ENCODE measurements around the gene SORL1. TPM values are rescaled to one million over a fixed set of nuclear protein-coding genes. Genes with fewer than 3 reads are reported as not detected.

Gene SORL1
- total and polyA plus RNA-seq, 2 of the 8 experiments (the other 6 are each of a cell fraction or from before 2014, with no cell fraction given), result 38.1 to 65.5 TPM

DNA sequence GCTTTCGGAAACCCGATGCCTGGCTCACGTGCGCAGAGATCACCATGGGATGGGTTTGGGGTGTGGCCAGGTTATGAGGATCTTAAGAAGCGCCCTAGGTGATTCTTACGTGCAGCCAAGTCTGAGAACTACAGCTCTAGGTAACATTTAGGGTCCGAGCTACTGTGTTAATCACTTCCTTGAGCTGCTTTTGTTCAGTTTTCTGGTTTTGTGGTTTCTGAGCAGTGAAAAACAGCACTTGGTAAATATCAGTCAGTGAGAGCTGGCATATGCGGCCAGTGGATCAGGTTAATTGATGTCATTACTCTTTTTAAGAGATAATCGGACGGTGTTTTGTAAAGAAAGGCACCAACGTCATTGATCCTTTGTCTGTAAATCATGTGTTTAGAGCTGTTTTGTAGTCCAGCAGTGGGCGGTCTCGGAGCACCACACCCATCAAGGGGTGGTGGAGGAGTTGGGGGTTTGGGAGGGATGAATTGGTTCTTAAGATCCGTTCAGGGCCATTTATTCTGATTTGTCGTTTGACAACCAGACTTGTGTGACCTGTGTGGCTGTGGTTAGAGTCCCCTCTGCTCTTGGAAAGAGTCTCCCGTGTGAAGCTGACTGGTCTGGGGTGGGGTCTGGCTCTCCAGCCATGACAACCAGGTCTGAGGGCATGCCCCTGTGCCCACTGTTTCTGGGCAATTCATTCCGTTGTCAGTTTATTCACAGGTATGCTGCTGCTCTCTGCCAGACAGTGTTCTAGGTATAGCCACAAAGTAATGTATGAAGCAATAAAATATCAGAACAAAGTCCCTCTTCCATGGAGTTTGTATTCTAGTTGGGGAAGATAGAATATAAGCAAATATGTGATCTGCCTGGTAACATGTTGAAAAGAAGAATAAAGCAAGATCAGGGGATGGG, 62.6 kb downstream of the SORL1 start:
- Histone ChIP-seq H3K18ac (ENCODE audit: extremely low read depth, low read length) (no peak overlapping the region), H3K79me2 (ENCODE audit: control insufficient read depth in 1 of 2, insufficient read depth in 2 of 2, low read length in 2 of 2) (peaks cover 0 to 2% of the 10 kb centered on the region in 2 experiments; a peak in 1 of 4 replicates), H2BK12ac (ENCODE audit: low read depth, low read length) (no peak overlapping the region), H3K14ac (ENCODE audit: insufficient read length) (no peak overlapping the region), H3K79me1 (ENCODE audit: low read depth, low read length) (no peaks in the 10 kb centered on the region; the same call in 1 of the 2 replicates), H2BK15ac (ENCODE audit: low read length) (no peak overlapping the region), H3K23ac (ENCODE audit: insufficient read length) (no peak overlapping the region), H3K27ac (ENCODE audit: low read depth, low read length) (no peak overlapping the region), H2AFZ (ENCODE audit: low read length) (no peak overlapping the region), H3K9me3 (ENCODE audit: insufficient read depth in 2 of 2, low read depth in 1 of 2, low read length in 1 of 2) (no peaks in the 10 kb centered on the region), H3K9ac (replicated peaks in 1 of 4; ENCODE audit: extremely low read depth in 1 of 4, low read depth in 3 of 4, low read length in 3 of 4) (no peak overlapping the region), H3K23me2 (ENCODE audit: low read depth, low read length) (no peaks in the 10 kb centered on the region), H4K8ac (ENCODE audit: extremely low read depth, insufficient read depth, low read length) (no peak overlapping the region), H2BK5ac (ENCODE audit: low read depth, low read length) (no peak overlapping the region), H4K20me1 (replicated peaks in 1 of 2; ENCODE audit: control insufficient read depth in 1 of 2, insufficient read depth in 2 of 2, low read length in 2 of 2) (no peaks in the 10 kb centered on the region), H3K4ac (replicated peaks; ENCODE audit: insufficient read length, low read depth, low read length) (no peak overlapping the region), H3K56ac (replicated peaks; ENCODE audit: insufficient read length, low read depth, low read length) (no peak overlapping the region), H3K4me3 (ENCODE audit: extremely low read depth in 1 of 4, insufficient read depth in 2 of 4, low read depth in 3 of 4, low read length in 4 of 4) (no peak overlapping the region), H3K4me2 (ENCODE audit: insufficient read depth in 1 of 2, low read depth in 2 of 2, low read length in 2 of 2) (no peak overlapping the region), H3K27me3 (replicated peaks in 1 of 4; ENCODE audit: control insufficient read depth in 3 of 4, extremely low read depth in 1 of 4, insufficient read depth in 3 of 4, low read length in 3 of 4) (no peaks in the 10 kb centered on the region), H3K4me1 (replicated peaks in 1 of 4; ENCODE audit: control insufficient read depth in 3 of 4, insufficient read depth in 4 of 4, low read length in 3 of 4) (no peaks in the 10 kb centered on the region; a peak in 1 of 7 replicates), H2BK20ac (ENCODE audit: low read length) (no peak overlapping the region), H4K5ac (ENCODE audit: insufficient read length, low read depth, low read length) (no peak overlapping the region), H2AK5ac (ENCODE audit: low read depth, low read length) (no peak overlapping the region), H3K36me3 (ENCODE audit: control insufficient read depth in 2 of 4, insufficient read depth in 4 of 4, low read length in 3 of 4) (peaks cover 7 to 33% (median 18%) of the 10 kb centered on the region in 4 experiments), H2BK120ac (replicated peaks; ENCODE audit: low read depth, low read length) (no peak overlapping the region), H4K91ac (replicated peaks; ENCODE audit: insufficient read length, low read length) (no peak overlapping the region)
- DNase-seq (ENCODE audit: low read depth in 1 of 2, low spot score in 2 of 2) (no peak), FAIRE-seq (no peak)
- WGBS, 2 experiments (ENCODE audit: extremely low coverage in 1 of 2, insufficient coverage in 1 of 2, insufficient read length in 1 of 2, insufficient replicate concordance in 2 of 2, low coverage in 1 of 2, low lambda C conversion rate in 2 of 2, missing lambda C conversion rate in 1 of 2), result 91% methylated on average over 17 of the region's 17 CpGs; no CpG with 5 or more reads in 1 of the 2 experiments
- ChIA-PET CTCF (ENCODE audit: partially characterized antibody) (interaction anchor here (1.1 to 1.2 kb wide), 3 partner anchors 25 to 74 kb away, joined by 3 to 4 read pairs (median 3); no protein-coding TSS in a partner anchor), POLR2A (ENCODE audit: partially characterized antibody) (no interaction called here)
- TF ChIP-seq POU5F1 (IDR thresholded peaks at IDR 0.05; ENCODE audit: low read depth, low read length) (no peak), CREB1 (IDR thresholded peaks at IDR 0.05) (no peak), JUN (IDR thresholded peaks at IDR 0.05; ENCODE audit: low read depth, low read length) (no peak), POLR2AphosphoS5 (IDR thresholded peaks at IDR 0.05; ENCODE audit: low read depth, low read length) (no peak), SIRT6 (IDR thresholded peaks at IDR 0.05; ENCODE audit: low read length) (no peak), SP1 (IDR thresholded peaks at IDR 0.05; ENCODE audit: low read depth, low read length) (no peak), RBBP5 (IDR thresholded peaks at IDR 0.05; ENCODE audit: borderline replicate concordance, low read depth, low read length) (no peak), CHD2 (IDR thresholded peaks at IDR 0.05; ENCODE audit: low read length) (no peak), RAD21 (IDR thresholded peaks at IDR 0.05 in 1 of 2, conservative IDR thresholded peaks at IDR 0.05 in 1 of 2; ENCODE audit: low read depth in 2 of 2, low read length in 2 of 2) (no peak), KDM1A (IDR thresholded peaks at IDR 0.05; ENCODE audit: borderline replicate concordance, low read length) (no peak), SIN3A (conservative IDR thresholded peaks at IDR 0.05 in 1 of 2, IDR thresholded peaks at IDR 0.05 in 1 of 2; ENCODE audit: low read depth in 1 of 2, low read length in 2 of 2) (no peak), BACH1 (IDR thresholded peaks at IDR 0.05; ENCODE audit: low read length) (no peak)
- TF ChIP-seq, protein P1, sequence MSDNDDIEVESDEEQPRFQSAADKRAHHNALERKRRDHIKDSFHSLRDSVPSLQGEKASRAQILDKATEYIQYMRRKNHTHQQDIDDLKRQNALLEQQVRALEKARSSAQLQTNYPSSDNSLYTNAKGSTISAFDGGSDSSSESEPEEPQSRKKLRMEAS (IDR thresholded peaks at IDR 0.05), result no peak

All from H1 (cell line).